GM19372 (cell line): Measurements from ENCODE around the gene TMEM131L.
A peak's percentile ranks its signal among the peaks of the same experiment; 100 is the strongest.
"Not testable (repeated sequence)": the region's sequence is repeated elsewhere in the genome, so short reads cannot be mapped to it uniquely, and the experiment has no call there.

Source experiments
- ATAC-seq: cut with Tn5 transposase; IDR thresholded peaks from one replicate; pipeline ENCODE4 v1.9.1; 2021; ENCODE audit warnings: mild to moderate bottlenecking, low read depth, moderate library complexity; ENCODE audit not compliant: unreplicated experiment

TMEM131L gene

GRCh38 chr4:153440475-153440874 is 25.7 kb upstream of the TMEM131L start:
- no peak for ATAC-seq

- ATAC-seq, result no peak
These were observed 18.8 kb upstream of the TMEM131L start for GRCh38 chr4:153447175-153447905.

GRCh38 chr4:153448003-153448731 is 18.0 kb upstream of the TMEM131L start:
- no peak for ATAC-seq

- ATAC-seq, result no peak
These were observed 16.8 kb upstream of the TMEM131L start for GRCh38 chr4:153449338-153449737.

- no peak for ATAC-seq
These were observed 15.6 kb upstream of the TMEM131L start for GRCh38 chr4:153450544-153450917.

- not testable (repeated sequence) for ATAC-seq
These were observed 15.0 kb upstream of the TMEM131L start for GRCh38 chr4:153451145-153451544.

GRCh38 chr4:153451911-153452657 is 14.1 kb upstream of the TMEM131L start:
- ATAC-seq, result no peak

- ATAC-seq, result no peak
These were observed 13.3 kb upstream of the TMEM131L start for GRCh38 chr4:153452658-153453378.

GRCh38 chr4:153453402-153453801 is 12.8 kb upstream of the TMEM131L start:
- ATAC-seq, result no peak

- no peak for ATAC-seq
These were observed 7.2 kb upstream of the TMEM131L start for GRCh38 chr4:153458969-153459368.

GRCh38 chr4:153461549-153461948 is 4.6 kb upstream of the TMEM131L start:
- ATAC-seq, result not testable (repeated sequence)

GRCh38 chr4:153464068-153464467 is 2.1 kb upstream of the TMEM131L start:
- no peak for ATAC-seq

- ATAC-seq, result no peak
These were observed 1.0 kb upstream of the TMEM131L start for GRCh38 chr4:153465140-153465539.

GRCh38 chr4:153465615-153466080 is 512 bp upstream of the TMEM131L start:
- peak; percentile 3 for ATAC-seq

GRCh38 chr4:153466949-153467896 is 1.1 kb downstream of the TMEM131L start:
- peak; percentile 58 for ATAC-seq

- ATAC-seq, result no peak
These were observed 1.7 kb downstream of the TMEM131L start for GRCh38 chr4:153467897-153468262.

GRCh38 chr4:153468587-153468986 is 2.4 kb downstream of the TMEM131L start:
- peak; percentile 13 for ATAC-seq

- no peak for ATAC-seq
These were observed 2.9 kb downstream of the TMEM131L start for GRCh38 chr4:153469031-153469430.

GRCh38 chr4:153471071-153471697 is 5.0 kb downstream of the TMEM131L start:
- ATAC-seq, result not testable (repeated sequence)
